Measurements from ENCODE around the gene TRPV3.

TRPV3 gene

DNA sequence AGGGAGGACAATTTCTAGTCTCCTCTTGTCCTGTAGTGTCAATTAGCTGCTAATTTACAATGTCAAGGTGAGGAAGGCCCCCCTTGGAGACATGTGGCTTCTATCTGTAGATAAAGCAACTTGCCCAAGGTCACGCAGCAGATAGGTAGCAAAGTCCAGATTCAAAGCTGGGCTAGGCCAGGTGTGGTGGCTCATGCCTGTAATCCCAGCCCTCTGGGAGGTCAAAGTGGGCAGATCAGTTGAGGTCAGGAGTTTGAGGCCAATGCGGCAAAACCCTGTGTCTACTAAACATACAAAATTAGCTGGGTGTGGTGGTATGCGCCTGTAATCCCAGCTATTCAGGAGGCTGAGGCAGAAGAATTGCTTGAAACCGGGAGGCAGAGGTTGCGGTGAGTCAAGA is 11.1 kb downstream of the TRPV3 start:
- DNase-seq, result no peak

DNA sequence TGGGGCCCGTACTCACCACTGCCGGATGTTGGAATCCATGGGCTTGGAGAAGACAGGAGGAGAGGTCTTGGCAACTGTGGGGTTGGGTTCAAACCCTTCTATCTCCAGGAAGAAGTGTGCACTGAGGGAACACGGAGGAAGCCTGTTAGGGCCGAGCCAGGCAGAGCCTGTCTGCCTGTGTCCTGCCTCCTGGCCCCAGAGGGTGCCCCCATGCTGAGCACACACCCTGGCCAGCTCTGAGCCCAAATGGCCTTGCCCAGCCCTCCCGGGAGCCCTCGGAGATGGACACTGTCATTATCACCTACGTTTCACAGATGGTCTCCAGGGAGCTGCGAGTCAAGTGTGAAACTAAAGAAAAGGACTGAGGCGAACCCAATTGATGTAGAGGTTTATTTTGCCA is 12.5 kb downstream of the TRPV3 start:
- DNase-seq, result no peak

DNA sequence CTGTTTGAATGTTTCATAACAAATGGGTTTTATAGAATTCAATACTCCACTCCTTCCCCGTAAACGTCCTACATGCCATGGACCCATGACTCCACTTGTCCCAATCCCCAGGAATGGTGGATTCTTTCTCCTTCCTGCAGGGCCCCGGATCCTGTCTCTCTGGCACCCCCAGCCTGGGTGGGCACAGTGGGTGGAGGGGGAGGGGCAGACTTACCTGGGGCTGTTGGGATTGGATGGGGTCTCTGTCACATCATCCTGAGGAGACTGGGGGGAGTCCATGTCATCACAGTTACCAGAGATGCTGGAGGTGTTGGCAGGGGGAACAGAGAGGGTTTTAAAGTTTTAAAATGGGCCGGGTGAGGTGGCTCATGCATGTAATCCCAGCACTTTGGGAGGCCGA is 13.2 kb downstream of the TRPV3 start:
- no peak for DNase-seq

DNA sequence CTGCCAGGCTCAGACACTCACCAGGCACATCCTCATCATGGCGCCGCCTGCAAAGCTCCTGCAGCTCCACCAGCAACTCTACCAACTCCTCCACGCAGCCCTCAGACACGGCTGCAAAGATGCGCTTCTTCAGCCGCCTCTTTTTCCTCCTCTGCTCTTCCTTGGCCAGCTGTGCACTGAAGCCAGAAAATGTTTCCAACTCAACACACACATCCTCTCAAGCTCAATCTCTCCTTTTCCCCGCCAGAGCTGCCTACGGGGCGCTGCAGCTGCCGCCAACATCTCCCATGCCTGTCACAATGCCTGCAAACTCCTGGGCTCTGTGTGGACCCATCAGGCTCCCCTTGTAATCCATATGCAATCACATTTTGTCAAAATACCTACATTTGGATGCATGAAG is 14.2 kb downstream of the TRPV3 start:
- DNase-seq, result no peak

DNA sequence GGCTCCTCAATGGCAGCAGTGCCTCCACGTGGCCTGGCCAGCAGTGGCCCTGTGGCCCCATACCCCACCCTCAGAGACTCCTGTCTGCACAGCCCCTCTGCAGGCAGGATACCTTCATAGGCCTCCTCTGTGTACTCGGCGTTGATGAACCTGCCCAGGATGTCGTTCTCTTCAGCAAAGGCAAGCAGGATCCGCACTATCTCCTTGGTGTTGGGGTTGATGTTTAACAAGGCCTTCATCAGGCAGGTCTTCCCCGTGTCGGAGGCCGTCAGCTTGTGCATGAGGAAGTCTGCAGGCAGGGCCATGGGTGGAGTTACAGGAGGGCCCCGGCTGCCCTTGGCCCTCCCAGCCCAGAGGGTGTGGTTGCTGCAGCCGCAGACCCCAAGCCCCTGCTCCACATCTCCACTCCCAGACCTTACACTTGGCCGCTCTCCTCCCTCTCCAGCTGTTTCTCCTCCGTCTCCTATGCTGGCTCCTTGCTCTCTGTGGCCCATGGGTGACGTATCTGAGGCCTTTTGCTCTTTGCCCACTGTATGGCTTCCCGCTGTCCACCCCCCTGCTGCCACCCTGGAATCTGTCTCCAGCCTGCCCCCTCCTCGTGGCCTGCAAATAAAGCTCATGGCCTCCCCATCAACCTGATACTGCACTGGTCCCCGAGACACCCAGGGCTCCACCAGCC is 15.1 kb downstream of the TRPV3 start:
- no peak for DNase-seq

DNA sequence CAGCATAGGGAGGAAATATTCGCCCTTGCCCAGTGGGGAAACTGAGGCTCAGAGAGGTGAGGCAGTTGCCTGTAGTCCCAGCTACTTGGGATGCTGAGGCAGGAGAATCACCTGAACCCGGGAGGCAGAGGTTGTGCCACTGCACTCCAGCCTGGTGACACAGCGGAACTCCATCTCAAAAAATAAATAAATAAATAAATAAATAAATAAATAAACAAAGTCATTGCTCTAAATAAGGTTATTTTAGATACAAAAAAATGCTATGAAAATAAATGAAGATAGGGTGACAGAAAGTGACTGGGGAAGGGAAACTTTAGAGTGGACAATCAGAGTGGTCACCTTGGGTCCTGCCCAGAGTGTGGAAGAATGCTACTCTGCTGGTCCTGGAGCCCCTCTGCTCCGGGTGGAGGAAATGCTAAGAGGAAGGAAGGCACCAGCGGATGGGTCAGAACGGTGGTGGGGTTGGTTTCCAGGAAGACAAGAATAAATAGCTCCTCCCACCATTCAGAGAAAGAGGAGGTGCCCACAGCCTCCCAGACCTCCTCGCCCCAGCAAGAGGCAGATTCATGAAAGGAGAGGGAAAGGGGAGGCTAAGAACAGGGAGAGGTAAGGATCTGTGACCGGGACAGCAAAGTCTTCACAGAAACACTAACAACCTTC is 17.6 kb downstream of the TRPV3 start:
- DNase-seq, result no peak

DNA sequence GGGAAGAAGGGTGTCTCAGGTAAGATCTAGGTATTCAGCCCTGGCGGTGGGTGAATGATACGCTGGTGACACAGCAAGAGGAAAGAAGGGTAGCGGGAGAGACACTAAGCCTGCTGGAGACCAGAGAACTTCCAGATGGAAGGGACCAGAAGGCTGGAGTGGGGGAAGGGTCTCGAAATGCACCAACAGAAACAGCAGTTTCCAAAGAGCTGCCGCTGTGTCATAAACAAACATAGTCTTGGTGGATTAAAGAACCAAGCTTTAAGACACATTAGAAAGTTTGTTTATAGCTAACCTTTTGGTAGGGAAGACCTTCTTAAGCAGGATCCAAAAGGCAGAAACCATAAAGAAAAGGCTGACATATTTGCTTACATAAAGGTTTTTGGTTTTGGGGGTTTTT is 20.9 kb downstream of the TRPV3 start:
- DNase-seq, result no peak

DNA sequence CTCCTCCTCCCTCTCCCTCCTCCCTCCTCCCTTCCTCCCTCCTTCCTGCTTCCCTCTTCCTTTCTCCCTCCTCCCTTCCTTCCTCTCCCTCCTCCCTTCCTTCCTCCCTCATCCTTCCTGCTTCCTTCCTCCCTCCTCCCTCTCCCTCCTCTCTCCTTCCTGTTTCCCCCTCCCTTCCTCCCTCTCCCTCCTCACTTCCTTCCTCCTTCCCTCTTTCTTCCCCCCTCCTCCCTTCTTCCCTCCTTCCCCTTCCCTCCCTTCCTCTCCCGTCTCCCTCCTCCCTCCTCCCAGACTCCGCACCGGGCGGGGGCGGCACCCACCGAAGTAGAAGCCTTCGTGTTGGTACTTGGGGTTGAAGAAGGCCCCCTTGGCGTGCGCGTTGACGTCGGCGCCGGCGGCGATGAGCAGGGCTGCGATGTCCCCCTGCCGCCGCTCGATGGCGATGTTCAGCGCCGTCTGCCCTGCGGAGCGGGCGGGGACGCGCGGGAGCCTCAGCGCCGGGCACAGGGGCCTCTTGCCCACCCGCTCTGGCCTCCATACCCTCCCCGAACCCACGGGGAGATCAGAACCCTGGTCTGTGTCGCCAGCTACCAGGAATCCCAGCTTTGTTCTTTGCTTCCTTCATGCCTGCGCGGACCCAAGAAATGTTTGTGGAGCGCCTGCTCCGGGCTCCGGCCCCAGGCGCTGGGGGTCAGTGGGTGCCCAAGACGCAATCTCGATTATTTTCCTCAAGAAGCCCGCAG is 22.2 kb downstream of the TRPV3 start:
- no peak for DNase-seq

DNA sequence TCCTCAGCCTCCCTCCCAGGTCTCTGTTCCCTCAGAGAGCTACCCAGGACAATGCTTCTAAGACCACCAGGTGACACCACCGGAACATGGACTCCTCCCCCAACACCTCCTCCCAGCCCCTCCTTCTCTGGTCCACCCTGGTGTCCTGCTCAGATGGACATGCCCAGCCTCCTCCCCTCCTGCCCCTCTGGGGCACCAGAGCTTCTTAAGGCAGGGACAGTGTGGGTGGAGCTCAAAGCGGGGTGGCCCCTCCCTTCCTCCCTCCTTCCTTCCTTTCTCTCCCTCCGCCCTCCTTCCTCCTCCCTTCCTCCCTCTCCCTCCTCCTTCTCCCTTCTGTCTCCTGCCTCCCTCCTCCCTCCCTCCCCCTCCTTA is 22.7 kb downstream of the TRPV3 start:
- DNase-seq, result no peak

DNA sequence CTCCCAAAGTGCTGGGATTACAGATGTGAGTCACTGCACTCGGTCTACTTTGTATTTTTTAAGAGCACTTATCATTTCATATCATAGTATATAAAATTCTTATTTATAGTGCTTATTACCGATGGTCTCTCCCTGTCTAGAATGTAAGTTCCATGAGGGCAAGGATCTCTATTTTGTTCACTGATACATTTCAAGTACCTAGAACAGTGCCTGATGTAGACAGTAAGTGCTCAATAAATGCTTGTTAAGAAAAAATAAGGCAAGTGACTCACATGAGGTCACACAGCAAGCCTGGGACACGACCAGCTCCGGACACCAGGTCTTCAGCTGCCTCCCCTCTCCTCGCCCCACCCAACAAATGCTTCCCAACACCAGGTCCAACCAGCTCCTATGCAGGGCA is 23.9 kb downstream of the TRPV3 start:
- DNase-seq, result no peak

DNA sequence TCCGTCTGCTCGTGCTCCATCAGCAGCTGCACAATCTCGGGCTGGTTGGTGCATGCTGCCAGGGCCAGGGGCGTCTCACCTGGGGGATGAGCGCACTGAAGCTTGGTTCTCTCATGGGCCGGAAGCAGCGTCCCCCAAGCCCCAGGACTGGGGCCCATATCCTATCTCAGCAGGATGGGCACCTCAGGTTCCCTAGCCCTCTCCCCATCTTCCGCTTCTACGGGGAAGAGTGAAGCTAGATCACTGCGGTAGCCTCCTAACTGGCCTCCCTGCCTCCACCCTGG is 24.8 kb downstream of the TRPV3 start:
- no peak for DNase-seq

DNA sequence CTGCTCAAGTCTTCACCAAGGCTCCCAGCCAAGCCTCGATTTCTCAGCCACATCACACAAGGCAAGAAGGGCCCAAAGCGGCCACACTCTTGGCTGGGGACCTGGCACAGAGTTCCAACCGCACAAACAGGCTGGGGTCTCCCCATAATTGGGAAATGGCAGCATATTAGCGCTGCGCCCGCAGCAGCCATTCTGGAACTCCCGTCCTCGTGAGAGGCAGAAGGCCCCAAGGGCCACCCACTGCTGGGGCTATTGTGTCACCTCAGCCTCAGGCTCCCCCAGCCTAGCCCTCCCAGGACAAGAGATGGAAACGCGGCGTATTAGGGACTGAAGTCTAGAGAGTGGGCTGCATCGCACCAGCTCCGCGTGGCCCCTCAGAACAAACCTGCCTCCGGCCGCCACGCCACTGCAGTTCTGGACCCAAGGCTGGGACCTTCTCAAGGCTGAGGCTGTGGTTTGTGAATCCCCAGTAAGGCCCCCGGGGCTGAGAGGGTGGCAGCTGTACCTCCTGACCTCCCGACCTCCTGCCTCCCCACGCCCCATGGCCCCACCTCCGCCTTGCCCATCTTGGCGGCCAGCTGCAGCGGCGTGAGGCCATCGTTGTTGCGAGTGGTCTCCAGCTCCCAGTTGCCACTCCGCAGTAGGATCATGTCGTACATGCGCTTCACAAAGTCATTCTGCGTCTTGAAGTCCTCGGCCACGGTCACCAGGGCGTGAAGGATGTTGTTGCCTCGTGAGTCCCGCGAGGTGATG is 25.3 kb downstream of the TRPV3 start:
- DNase-seq, result no peak

DNA sequence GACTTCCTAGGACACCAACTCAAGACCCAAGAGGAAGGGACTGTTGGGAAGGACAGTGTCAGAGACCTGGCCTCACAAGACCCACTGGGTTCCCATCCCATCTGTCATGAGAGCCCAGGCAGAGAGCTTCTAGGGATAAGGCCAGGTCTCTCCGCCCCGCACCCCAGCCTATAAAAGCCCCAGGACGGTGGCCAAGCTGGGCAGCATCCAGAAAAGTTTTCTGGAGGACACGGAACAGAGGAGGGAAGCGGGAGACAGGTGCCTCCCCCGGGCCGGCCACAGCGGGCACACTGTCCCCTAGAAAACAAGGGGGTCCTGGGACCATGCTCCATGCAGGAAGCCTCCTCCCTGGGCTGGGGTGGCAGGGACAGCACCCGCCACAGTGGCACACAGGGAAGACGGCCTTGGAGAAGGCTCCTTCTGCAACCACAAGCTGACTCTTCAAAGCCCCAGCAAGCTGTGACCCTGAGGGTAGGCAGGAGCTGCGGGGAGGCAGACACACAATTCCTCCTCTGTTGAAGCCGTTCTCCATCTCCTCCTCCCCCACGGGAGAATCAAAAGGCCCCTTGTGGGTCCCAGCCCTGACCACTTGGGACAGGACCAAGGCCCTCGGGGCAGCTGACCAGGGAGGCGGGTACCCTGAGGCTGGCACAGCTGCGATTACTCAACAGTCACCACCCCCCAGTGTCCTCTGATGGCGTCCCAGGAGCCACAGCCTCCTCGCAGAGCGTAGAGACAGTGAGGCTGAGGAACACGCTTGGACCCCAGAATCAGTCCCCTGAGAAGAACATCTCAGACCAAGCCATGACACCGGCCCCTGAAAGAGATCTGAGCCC is 26.1 kb downstream of the TRPV3 start:
- no peak for DNase-seq

DNA sequence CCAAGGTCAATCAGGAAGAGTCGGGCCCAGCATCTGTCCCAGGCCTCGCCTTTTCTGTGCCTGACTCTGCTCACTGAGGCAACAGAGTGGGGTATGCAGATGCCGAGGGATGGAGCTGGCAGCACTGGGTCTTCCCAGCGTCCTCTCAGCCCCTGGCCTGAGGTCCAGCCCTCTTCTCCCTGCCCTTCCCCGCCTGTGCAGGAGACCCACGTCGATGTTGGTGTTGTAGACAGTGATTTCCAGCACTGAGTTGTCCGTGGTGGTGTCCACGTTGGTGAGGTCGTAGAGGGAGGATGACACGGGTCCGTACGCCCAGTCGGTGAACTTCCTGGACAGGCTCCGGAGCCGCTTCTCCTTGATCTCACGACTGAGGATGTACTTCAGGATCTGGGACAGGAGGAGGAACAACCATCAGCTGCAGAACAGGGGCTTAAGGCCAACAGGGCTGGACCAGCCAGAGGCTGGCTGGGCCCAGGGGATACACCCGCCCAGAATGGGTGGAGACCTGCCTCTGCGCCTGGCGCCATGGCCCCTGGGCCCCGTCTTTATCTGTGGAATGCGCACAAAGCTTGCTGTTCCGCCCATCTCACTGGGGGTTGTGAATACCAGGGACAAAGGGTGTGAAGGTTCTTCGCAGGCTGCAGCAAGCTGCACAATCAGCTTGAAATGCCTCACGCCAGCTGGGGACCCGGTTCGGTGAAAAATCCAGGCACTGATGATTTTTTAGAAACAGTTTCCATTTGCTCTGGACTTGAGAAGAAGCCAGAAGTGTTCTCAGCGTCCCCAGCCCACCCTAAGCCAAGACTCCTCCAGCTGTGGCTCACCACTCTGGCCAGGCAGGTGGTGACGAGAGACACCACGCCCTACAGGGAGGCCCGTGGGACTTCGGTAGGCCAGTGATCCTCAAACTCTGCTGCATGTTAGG is 27.5 kb downstream of the TRPV3 start:
- no peak for DNase-seq

DNA sequence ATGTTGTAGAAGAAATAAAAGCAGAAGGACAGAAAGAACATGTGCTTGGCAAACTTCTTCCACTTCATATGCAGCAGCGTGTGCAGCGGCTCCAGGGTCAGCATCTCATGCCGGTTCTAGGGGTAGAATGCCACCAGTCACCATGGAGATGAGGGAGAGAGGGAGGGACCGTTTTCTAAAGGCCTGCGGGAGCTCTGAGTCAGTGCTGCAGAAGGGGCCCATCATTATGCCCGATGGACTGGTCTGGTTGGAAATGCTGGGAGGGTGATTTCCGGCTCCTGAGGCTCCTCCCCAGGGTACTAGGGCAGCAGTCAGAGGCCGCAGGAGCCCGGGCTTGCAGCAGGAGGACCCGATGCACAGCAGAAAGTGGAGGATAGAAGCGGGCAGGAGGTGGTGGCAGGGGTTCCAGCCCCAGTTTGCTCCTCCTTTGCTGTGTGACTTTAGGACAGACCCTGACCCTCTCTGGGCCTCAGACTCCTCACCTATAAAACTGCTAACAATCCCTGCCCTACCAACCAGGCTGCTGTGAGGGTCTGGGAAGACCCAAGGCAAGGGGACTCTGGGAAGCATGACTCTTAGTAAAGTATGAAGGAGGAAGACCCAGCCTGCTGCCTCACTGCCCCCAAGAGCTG is 28.6 kb downstream of the TRPV3 start:
- DNase-seq, result no peak

DNA sequence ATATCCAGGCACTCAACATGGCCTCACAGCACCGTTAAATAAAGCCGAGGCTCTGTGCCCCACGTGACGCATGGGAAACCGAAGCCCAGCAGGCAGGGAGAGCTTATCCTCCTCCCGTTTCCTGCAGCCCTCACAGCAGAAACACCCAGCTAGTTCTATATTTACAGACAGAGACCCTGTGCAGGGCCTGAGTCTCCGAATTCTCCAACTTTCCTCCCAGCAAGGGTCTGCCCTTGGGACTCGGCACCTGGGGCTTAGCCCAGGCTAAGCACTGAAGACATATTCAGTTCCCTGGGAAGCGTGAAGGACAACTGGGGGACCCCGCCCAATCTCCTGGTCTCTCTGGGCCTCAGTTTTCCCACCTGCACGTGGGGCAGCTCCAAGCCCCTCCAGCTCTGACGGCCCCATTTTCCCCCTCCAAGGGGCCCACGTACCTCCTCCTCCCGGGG is 29.2 kb downstream of the TRPV3 start:
- no peak for DNase-seq

DNA sequence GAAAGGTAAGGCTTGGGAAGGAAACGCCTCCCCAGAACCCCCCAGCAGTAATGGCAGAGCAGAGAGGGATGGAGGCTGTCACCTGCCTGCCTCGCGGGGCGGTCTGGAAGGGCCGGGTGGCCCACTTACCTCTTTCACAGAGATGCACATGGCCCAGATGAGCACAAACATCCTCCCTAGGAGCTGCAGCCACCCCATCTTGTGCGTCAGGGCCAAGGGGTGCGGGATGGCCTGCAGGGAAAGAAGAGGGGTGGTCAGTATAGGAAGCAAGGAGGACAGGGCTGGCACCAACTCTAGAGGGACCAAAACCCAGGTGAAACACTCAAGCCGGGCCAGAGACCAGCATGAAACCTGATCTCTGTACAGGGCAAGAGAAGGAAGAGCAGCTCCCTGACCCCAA is 29.7 kb downstream of the TRPV3 start:
- DNase-seq, result no peak

DNA sequence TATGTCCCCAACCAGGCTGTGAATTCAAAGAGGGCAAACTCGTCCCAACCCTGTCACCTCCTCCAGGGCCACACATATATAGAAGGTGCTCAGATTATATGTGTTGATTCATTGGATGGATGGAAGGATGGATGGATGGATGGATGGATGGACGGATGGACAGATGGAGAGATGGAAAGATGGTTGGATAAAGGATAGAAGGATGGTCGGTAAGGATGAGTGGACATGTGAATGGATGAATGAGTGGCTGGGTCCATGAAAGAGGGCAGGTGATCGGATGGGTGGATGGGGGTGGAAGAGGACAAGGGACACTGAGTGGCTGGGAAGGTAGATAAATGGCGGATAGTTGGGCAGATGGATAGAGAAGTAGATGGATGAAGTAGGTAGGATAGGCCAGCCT is 30.1 kb downstream of the TRPV3 start:
- no peak for DNase-seq

DNA sequence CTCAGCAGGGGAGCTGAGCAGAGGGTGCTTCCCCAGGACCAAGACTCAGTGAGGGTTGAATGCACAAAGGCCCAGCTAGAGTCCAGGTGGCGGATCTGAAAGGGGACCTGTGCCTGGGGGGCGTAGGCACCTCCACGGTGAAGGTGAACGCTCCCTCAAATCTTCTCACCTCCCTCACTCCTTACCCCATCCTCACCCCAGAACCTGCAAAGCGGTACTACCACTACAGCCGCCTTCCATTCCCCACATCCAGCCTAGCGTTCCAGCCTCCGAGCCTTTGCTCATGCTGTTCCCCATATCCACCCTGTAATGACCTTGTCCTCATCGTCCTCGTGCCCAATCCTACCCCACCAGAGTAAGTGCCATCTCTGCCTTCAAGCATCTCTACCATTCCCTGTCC is 30.6 kb downstream of the TRPV3 start:
- DNase-seq, result no peak

DNA sequence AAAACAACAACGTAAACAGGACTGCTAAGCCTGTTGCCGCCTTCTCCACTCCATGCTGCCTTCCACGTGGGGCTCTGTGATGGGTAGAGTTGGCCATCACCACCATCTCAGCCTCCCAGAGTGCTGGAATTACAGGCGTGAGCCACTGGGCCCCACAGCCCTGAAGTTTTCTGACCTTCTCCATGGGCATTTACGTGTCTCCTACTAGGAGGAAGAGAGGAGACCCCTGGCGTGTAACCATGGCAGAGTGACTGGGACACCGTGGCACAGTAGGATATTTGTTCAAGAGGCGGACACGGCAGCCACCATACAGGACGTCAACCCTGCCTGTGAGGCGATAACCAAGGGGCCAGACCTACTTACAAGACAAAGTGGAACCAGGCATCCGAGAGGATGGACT is 31.1 kb downstream of the TRPV3 start:
- no peak for DNase-seq

DNA sequence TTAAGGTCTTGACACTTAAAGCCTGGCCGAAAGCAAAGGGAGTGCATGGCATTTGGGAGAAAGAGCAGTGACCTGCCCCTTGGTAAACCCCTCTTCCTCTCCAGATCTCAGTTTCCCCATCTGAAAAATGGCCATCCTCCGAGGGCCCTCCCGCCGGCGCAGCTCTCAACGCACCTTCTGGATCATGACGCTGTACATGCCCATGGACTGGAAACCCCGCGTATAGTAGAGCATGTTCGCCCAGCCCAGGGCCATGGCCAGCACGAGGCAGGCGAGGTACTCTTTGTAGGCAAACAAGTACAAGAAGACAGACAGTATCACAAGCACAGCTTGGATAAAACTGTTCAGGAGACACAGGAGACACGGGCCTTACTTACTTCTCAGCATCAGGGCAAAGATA is 33.6 kb downstream of the TRPV3 start:
- no peak for DNase-seq
